ENCODE results near the gene ATP6AP2. TPM values are rescaled to one million over a fixed set of nuclear protein-coding genes. Genes with fewer than 3 reads are reported as not detected.
A peak's percentile ranks its signal among the peaks of the same experiment; 100 is the strongest.
"Not testable (repeated sequence)": the region's sequence is repeated elsewhere in the genome, so short reads cannot be mapped to it uniquely, and the experiment has no call there.

Gene ATP6AP2
- total RNA-seq, 1 experiment from 2014 or later: 112 TPM

GRCh38 chrX:40589616-40590321, 9.0 kb downstream of the ATP6AP2 start:
- H3K4me3 ChIP-seq (ENCODE audit: insufficient read depth, low read depth, low read length); H3K27me3 ChIP-seq (ENCODE audit: control insufficient read depth, insufficient read depth, low read length); DNase-seq; H3K36me3 ChIP-seq (replicated peaks; ENCODE audit: control insufficient read depth, insufficient read depth, low read length): not testable (repeated sequence)

GRCh38 chrX:40603446-40603845, 22.7 kb downstream of the ATP6AP2 start:
- H3K27me3 ChIP-seq (ENCODE audit: control insufficient read depth, insufficient read depth, low read length): no peaks in the 10 kb centered on the region

DNA sequence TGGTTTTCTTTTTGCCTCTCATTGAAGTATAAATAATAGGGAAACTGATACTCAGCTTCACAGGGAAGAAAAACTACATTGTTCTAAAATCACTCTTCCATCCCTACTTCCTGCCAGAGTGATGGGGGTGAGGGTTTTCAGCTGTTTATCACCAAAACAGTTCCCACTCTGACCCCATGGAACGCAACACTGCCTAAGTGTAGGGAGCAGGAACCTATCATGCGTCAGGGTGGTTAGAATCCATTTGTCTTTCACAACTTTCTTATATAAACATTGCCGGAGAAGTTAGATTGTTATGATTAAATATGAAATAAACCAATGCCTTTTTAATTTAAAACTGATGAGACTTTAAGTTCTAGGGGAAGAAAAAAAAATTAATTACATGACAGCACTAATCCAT, 26.6 kb downstream of the ATP6AP2 start:
- Histone ChIP-seq H3K27me3 (ENCODE audit: control insufficient read depth, insufficient read depth, low read length) (no peaks in the 10 kb centered on the region), H3K4me3 (ENCODE audit: insufficient read depth, low read depth, low read length) (no peak overlapping the region), H3K36me3 (replicated peaks; ENCODE audit: control insufficient read depth, insufficient read depth, low read length) (peaks cover 1% of the 10 kb centered on the region)
- no peak for DNase-seq

More at GRCh38 chrX:40603446-40603845, 22.7 kb downstream of the ATP6AP2 start:
- H3K36me3 ChIP-seq (replicated peaks; ENCODE audit: control insufficient read depth, insufficient read depth, low read length): peaks cover 6% of the 10 kb centered on the region
- no peak overlapping the region for H3K4me3 ChIP-seq (ENCODE audit: insufficient read depth, low read depth, low read length)
- no peak for DNase-seq

- H3K36me3 ChIP-seq (replicated peaks; ENCODE audit: control insufficient read depth, insufficient read depth, low read length): no peaks in the 10 kb centered on the region
- no peak for DNase-seq
- no peaks in the 10 kb centered on the region for H3K27me3 ChIP-seq (ENCODE audit: control insufficient read depth, insufficient read depth, low read length)
- no peak overlapping the region for H3K4me3 ChIP-seq (ENCODE audit: insufficient read depth, low read depth, low read length)
Measured at GRCh38 chrX:40612511-40612910, 31.7 kb downstream of the ATP6AP2 start.

DNA sequence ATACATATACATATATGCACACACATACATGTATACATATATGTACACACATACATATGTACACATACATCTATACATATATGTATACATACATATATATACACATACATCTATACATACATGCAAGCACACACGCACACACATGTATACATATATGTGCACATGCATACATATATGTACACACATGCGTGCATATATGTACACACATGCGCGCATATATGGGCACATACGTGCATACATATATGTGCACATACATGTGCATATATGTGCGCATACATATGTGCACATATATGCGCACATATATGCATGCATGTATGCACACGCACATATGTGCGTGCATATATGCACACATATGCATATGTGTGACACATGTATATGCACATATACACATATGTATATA, 35.2 kb downstream of the ATP6AP2 start:
- Histone ChIP-seq H3K36me3 (replicated peaks; ENCODE audit: control insufficient read depth, insufficient read depth, low read length) (no peaks in the 10 kb centered on the region), H3K27me3 (ENCODE audit: control insufficient read depth, insufficient read depth, low read length) (no peaks in the 10 kb centered on the region), H3K4me3 (ENCODE audit: insufficient read depth, low read depth, low read length) (no peak overlapping the region)
- DNase-seq: no peak

- no peak for DNase-seq
- H3K4me3 ChIP-seq (ENCODE audit: insufficient read depth, low read depth, low read length): no peak overlapping the region
- no peaks in the 10 kb centered on the region for H3K27me3 ChIP-seq (ENCODE audit: control insufficient read depth, insufficient read depth, low read length)
- no peaks in the 10 kb centered on the region for H3K36me3 ChIP-seq (replicated peaks; ENCODE audit: control insufficient read depth, insufficient read depth, low read length)
Measured at GRCh38 chrX:40617566-40617965, 36.8 kb downstream of the ATP6AP2 start.

- Histone ChIP-seq H3K36me3 (replicated peaks; ENCODE audit: control insufficient read depth, insufficient read depth, low read length) (no peaks in the 10 kb centered on the region), H3K4me3 (ENCODE audit: insufficient read depth, low read depth, low read length) (no peak overlapping the region), H3K27me3 (ENCODE audit: control insufficient read depth, insufficient read depth, low read length) (no peaks in the 10 kb centered on the region)
- peak; percentile 5 for DNase-seq
Measured at GRCh38 chrX:40622479-40623138, 41.8 kb downstream of the ATP6AP2 start.

GRCh38 chrX:40623139-40623536, 42.4 kb downstream of the ATP6AP2 start, which contains the start of gene MPC1L:
Gene MPC1L (plus strand): TSS chrX:40623428. CDS start chrX:40623566, 138 bp downstream.
- Histone ChIP-seq H3K27me3 (ENCODE audit: control insufficient read depth, insufficient read depth, low read length) (no peaks in the 10 kb centered on the region), H3K4me3 (ENCODE audit: insufficient read depth, low read depth, low read length) (no peak within 1 kb of the TSS)
- no peak for DNase-seq

GRCh38 chrX:40623665-40624064, 42.9 kb downstream of the ATP6AP2 start:
- Histone ChIP-seq H3K27me3 (ENCODE audit: control insufficient read depth, insufficient read depth, low read length) (no peaks in the 10 kb centered on the region), H3K4me3 (ENCODE audit: insufficient read depth, low read depth, low read length) (no peak overlapping the region), H3K36me3 (replicated peaks; ENCODE audit: control insufficient read depth, insufficient read depth, low read length) (no peaks in the 10 kb centered on the region; the same call in 1 of the 2 replicates)
- peak; percentile 42 for DNase-seq

More at GRCh38 chrX:40623139-40623536, 42.4 kb downstream of the ATP6AP2 start, which contains the start of gene MPC1L:
- no peaks in the 10 kb centered on the region; the same call in 1 of the 2 replicates for H3K36me3 ChIP-seq (replicated peaks; ENCODE audit: control insufficient read depth, insufficient read depth, low read length)

DNA sequence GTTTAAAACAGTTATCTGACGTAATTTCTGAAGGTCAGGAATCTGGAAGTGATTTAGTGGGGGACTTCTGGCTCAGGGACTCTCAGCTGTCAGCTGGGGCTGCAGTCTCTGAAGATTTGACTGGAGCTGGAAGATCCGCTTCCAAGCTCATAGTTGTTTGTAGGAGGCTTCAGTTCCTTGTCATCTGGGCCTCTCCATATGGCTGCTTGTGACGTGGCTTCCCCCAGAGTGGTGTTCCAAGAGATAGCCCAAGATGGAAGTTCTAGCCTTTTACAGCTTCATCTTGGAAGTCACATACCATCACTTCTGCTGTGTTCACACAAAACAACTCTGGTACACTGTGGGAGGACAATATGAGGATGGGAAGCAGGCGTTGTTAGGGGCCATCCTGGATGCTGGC, 44.5 kb downstream of the ATP6AP2 start:
- Histone ChIP-seq H3K27me3 (ENCODE audit: control insufficient read depth, insufficient read depth, low read length) (no peaks in the 10 kb centered on the region), H3K36me3 (replicated peaks; ENCODE audit: control insufficient read depth, insufficient read depth, low read length) (peaks cover 3% of the 10 kb centered on the region), H3K4me3 (ENCODE audit: insufficient read depth, low read depth, low read length) (no peak overlapping the region)
- DNase-seq: no peak

- Histone ChIP-seq H3K4me3 (ENCODE audit: insufficient read depth, low read depth, low read length) (no peak overlapping the region), H3K36me3 (replicated peaks; ENCODE audit: control insufficient read depth, insufficient read depth, low read length) (peaks cover 14% of the 10 kb centered on the region), H3K27me3 (ENCODE audit: control insufficient read depth, insufficient read depth, low read length) (no peaks in the 10 kb centered on the region)
- no peak for DNase-seq
Measured at GRCh38 chrX:40628506-40628905, 47.7 kb downstream of the ATP6AP2 start.

DNA sequence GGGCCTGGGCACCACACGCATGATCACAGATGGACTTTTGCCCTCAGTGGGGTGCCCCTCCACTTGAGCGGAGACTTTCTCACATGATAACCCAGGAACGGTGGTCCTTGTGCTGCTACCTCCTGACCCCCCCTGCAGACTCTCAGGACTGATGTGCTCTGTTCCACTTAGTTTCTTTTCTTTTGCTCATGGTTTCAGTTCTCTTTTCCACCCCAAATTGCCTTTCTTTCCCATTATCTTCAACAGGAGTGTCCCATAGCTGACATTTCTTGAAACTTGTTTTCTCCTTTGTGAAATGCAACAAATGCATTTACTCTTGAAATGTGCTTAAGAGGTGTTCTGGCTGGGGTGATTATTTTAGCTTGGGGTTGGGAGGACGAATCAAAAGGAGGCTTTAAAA, 51.4 kb downstream of the ATP6AP2 start:
- H3K4me3 ChIP-seq (ENCODE audit: insufficient read depth, low read depth, low read length): no peak overlapping the region
- no peak for DNase-seq
- no peaks in the 10 kb centered on the region for H3K27me3 ChIP-seq (ENCODE audit: control insufficient read depth, insufficient read depth, low read length)
- peaks cover 21% of the 10 kb centered on the region for H3K36me3 ChIP-seq (replicated peaks; ENCODE audit: control insufficient read depth, insufficient read depth, low read length)

GRCh38 chrX:40637687-40638086, 56.9 kb downstream of the ATP6AP2 start:
- no peak for DNase-seq
- Histone ChIP-seq H3K27me3 (ENCODE audit: control insufficient read depth, insufficient read depth, low read length) (no peaks in the 10 kb centered on the region), H3K4me3 (ENCODE audit: insufficient read depth, low read depth, low read length) (no peak overlapping the region), H3K36me3 (replicated peaks; ENCODE audit: control insufficient read depth, insufficient read depth, low read length) (peaks cover 19% of the 10 kb centered on the region)

- no peak for DNase-seq
- H3K36me3 ChIP-seq (replicated peaks; ENCODE audit: control insufficient read depth, insufficient read depth, low read length): peaks cover 4% of the 10 kb centered on the region; the same call in 1 of the 2 replicates
- H3K4me3 ChIP-seq (ENCODE audit: insufficient read depth, low read depth, low read length): no peak overlapping the region
- H3K27me3 ChIP-seq (ENCODE audit: control insufficient read depth, insufficient read depth, low read length): no peaks in the 10 kb centered on the region
Measured at GRCh38 chrX:40644176-40644575, 63.4 kb downstream of the ATP6AP2 start.

- Histone ChIP-seq H3K36me3 (replicated peaks; ENCODE audit: control insufficient read depth, insufficient read depth, low read length) (peaks cover 2% of the 10 kb centered on the region; the same call in 1 of the 2 replicates), H3K27me3 (ENCODE audit: control insufficient read depth, insufficient read depth, low read length) (no peaks in the 10 kb centered on the region), H3K4me3 (ENCODE audit: insufficient read depth, low read depth, low read length) (no peak overlapping the region)
- DNase-seq: no peak
Measured at GRCh38 chrX:40644821-40645358, 64.1 kb downstream of the ATP6AP2 start.
